ENCODE measurements around the gene TCL1B.

The TCL1B gene

DNA sequence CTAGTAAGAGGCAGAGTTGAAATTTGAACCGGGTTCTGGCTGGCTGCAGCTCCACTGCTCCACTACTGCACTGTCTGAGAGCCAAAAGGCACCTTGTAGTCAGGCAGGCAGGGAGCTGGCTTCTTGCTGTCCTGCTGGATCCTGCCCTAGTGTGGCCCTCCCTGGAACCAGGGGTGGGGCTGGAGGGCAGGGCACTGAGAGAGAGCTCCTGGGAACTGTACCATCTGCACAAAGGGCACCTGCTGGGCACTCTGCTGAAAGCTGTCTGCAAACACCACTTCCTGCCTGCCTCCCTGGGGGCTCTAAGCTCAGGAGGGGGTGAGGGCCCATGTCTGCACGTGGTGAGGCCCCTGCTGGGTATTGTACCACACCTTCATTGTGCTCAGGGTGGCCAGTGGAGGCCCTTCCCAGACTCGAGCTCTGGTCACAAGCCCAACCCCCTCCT, 19.0 kb upstream of the TCL1B start:
- no peak for DNase-seq

DNA sequence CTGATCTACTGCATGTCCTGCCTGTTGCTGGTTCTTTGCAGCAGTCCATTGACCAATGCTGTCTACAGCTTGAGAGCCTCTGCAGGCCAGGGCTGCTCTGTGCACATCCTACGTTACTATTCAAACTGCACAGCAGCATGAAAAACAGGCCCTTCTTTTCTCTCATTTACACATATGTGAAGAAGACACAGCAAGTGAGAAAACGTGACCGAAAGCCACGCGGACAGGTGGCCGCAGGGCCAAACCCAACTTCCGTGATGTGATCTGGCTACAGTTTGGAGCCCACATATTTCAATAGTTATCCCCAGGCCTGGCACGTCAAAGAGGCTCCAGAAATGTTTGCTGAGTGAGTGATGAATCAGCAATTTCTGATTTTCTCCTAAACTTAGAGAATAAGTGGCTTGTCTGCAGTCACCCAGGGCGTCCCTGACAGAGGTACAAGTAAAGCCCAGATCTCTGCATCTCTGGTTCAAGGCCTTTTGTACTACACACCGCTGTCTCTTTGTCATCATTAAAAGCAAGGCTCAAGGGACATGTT, 17.9 kb upstream of the TCL1B start:
- DNase-seq, result no peak

DNA sequence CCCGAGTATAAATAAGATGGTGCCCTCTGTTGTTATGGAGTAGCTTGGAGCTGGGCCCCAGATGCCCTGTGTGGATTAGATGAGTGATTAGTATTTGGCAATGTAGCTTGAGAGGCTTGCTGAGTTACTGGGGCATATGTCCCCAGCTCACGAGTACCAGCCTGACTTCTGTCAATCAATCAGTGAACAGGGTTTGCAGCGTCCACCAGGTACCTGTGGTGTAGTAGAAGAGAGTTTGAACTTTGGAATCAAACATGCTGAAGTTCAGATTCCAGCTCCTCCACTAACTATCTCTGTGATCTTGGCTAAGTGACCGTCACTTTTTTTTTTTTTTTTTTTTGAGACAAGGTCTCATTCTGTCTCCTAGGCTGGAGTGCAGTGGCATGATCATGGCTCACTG, 11.6 kb upstream of the TCL1B start:
- no peak for DNase-seq

DNA sequence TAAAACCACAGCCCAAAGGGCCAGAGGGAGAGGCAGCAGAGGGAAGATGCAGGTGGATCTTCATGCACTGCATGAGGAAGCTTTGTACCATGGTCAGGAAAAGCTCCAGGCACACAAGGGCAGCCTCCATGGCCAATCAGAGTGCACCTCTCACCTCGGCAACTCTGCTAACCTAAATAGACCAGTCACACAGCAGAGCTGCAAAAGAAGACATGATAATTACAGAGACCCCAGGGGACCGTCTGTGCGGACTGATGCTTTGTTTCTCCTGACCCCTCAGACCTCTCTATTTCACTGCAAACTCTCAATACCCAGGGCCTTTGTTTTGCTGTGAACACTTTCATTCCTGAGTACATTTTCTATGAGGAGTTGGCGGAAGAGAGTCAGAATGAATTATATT, 10.7 kb upstream of the TCL1B start:
- no peak for DNase-seq

DNA sequence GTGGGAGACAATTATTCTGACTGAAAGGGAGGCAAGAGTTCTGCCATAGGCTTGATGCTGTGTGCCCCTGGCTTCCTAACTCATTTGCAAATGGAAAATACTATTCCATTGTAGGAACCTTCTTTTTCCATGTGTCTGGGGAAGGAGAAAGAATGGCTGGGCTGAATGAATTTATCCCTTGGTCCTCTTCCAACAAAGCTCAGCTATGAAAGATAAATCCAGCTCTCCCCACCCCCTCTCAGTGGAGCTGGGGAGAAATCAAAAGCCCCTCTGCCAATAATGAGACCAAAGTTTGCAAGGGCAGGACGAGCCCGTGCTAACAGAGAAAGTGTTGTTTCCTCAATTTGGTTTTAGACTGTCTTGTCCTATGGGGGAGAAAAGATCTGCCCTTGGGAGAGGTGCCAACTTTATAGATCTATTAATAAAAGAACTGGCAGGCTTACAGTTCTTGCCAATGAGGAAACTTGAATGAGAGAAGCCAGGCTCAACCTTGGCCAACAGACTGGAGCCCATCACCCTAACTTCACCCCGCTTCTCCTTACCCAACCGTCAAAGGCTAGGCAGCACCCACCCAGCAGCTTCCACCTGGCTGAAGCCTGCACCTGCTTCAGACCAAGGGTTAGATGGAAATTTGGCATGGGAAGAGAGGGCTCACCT, 8.9 kb upstream of the TCL1B start:
- no peak for DNase-seq

DNA sequence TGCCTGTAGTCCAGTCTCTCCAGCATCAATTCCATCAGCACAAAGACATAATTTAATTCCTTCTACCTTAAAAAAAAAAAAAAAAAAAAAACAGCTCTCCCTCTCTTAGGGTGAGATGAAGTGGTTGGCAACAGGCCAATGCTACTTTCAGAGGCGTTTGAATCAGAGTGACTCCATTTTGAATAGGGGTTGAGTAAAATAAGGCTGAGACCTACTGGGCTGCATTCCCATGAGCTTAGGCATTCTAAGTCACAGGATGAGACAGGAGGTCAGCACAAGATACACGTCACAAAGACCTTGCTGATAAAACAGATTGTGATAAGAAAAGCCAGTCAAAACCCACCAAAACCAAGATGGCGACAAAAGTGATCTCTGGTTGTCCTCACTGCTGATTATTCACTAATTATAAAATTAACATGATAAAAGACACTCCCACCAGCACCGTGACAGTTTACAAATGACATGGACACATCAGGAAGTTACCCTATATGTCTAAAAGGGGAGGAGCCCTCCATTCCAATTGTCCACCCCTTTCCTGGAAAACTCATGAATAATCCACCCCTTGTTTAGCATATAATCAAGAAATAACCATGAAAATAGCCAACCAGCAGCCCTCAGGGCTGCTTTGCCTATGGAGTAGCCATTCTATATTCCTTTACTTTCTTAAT, 6.9 kb upstream of the TCL1B start:
- DNase-seq, result no peak

DNA sequence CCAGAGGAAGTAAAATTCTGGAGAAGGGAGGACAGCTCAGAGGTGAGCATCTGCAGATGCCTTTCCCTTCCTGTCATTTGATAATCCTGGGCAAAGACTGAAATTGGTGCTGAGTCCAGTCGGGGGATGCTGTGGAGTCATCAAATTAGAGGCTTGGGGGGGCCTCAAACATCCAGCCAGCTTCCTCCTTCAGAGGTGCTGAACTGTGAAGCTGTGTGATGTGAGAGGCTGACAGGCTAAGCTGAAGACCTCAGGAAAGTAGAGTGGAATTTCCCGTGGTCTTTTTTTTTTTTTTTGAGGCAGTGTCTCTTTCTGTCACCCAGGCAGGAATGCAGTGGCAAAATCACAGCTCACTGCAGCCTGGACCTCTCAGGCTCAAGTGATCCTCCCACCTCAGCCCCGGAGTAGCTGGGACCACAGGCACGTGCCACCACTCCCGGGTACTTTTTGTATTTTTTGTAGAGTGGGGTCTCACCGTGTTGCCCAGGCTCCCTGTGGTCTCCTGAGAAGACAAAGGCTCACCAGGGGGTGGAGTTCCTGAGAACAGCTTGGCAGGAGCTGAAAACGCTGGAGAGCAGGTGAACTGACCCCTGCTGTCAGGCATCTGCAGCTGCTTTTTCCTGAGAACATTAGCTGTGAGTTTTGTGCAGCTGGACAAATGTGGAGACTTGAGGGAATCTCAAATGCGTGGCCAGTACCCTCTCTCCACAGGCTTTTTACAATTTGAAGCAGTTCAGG, 6.1 kb upstream of the TCL1B start:
- DNase-seq, result no peak

DNA sequence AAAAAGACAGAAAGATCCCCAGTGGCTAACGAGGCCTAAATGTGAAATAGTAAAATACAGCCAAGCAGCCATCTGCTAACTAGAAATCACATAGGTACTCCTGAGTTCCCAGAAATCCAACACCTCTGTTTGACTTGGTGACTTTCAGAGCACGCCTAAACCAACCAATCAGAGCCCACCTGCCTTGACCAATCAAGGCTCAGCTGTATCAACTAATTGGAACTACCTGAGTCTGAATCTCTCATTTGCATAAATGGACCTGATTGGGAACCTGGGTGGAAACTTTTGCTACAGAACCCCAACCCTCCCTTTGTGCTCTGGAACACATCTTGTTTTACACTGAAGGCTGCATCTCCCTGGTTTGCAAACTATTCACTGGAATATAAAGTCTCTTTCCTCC, 5.1 kb upstream of the TCL1B start:
- no peak for DNase-seq

DNA sequence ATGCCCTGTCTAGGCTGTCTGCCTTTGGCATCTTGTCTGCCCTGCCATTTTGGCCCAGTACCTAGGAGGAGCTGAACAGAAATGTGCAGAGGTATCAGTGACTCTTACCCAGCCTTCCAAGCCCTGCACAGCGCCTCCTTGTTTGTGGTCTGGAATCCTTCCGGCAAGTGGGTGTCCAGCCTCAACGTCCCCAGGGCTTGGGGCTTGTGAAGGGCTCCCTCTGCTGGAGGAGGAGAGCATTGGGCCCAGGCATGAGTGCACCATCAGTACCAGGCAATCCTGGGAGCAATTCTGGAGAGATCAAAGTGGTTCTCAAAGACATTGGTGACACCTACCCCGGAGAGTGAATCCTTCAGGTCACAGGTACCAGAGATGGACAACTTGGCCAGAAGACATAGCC, 2.4 kb upstream of the TCL1B start:
- no peak for DNase-seq

DNA sequence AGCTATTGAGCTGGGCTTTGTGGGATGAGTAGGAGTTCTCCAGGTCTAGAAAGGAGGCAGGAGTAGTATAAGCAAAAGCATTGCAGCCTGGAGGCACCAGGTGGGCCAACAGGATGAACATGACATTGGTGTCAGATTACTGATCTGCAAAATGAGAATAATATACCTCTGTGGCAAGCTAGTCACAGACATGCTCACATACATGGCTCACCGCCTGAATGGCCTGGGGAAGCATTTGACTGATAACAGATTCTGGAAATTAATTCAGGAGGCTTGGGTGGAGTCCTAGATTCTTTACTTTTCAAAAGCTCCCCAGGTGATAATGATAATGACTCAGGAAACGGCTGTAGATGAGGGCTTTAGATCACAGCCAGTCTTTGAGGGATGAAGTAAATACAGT, 709 bp downstream of the TCL1B start:
- no peak for DNase-seq

DNA sequence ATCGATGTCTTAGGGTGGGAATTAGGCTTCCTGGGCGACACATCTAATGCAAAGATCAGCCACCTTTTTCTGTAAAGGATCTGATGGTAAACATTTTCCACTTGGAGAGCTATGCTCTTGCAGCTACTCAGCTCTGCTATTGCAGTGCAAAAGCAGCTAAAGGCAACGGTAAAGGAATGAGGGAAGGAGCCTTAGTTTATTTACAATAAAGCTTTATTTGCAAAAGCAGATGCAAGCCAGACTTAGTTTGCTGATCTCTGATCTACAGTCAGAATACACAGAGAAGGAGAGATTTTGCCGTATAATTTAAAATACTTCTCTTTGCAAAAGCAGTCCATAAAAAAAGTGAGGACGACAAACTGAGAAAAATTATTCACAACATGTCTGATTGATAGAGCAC, 3.2 kb downstream of the TCL1B start:
- no peak for DNase-seq

DNA sequence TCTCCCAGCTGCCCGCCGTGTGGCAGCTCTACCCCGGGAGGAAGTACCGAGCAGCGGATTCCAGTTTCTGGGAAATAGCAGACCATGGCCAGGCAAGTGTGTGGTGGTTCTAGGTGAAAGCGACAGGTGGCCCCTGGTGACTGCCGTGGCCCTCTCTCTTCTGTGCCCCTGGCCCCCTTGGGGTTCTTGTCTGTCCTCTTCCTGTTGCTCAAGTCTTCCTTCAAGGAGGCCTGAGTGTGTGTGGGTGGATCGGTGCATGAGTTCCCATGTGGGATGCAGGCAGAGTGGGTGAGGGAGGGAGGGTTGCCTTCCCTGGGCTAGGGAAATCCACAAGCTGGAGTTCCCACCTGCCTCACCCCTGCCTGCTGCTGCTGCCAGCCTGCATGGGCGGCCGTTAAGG, 4.6 kb downstream of the TCL1B start:
- no peak for DNase-seq

DNA sequence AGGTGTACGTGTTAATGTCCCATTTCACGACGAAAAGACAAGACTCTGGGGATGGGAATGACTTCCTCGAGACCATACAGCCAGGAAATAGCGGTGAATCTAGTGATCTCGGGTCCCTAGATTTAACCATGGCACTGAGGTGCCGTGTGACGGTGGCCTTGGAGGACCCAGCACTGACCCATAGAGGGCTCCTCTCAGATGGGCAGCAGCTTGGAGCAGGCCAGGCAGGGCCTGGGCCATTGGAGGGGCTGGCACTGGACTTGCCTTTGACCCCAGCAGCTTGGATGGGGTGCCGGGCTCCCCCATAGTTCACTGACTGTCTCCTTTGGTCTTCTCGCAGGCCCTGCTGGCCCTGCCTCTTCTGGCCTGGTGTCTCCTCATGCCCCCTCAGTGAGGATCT, 5.4 kb downstream of the TCL1B start:
- DNase-seq, result no peak

DNA sequence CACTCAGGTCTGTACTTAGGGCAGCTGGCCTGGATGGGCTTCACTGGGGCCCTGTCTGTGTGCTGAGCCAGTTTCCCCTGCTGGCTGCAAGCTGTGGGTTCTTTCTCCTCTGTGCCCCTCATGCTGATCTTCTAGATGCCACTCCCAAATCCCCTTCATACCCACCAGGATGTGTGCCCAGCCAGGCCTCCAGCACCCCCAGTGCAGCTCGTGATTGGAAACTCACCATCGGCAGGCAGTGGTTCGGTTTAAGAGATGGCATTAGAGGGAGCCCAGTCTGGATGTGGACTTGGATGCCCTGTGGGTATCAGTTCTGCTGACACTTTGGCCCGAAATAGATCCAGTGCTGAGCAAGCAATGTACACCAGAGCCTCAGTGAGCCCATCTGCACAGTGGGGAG, 5.9 kb downstream of the TCL1B start:
- DNase-seq, result no peak

DNA sequence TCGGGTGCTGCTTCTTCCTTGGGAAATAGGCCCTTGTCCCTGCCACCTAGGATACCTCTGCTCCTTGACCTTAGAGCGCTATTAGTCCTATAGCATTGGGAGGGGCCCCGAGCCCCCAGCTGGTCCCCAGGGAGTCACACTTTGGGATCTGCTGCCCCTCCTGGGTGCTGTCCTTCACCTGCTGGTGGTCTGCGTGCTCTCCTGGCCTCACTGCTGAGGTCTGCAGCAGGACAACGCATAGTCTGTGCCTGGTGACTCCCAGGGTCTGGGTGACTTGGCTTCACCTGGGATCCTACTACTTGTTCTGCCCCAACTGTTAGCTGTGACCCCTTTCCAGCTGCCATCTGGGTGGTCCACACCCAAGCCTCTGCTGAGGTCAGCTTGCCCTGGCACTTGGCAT, 8.8 kb downstream of the TCL1B start:
- DNase-seq, result no peak

DNA sequence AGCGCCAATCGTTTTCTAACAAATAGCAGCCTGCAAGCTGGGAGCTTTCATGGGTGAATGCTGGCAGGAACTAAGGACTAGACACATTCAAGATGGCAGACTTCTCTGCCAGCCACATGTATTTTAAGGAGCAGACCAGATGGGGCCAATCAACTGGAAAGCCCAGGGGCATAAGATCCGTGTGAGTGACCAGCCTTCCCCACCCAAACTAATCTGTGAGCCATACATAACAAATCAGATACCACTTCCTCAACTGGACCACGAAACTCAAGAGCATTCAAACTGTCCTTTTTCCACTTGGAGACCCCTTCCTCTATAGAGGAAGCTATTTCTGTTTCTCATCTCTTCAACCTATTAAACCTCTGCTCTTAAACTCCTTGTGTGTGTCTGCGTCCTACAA, 9.7 kb downstream of the TCL1B start:
- no peak for DNase-seq

DNA sequence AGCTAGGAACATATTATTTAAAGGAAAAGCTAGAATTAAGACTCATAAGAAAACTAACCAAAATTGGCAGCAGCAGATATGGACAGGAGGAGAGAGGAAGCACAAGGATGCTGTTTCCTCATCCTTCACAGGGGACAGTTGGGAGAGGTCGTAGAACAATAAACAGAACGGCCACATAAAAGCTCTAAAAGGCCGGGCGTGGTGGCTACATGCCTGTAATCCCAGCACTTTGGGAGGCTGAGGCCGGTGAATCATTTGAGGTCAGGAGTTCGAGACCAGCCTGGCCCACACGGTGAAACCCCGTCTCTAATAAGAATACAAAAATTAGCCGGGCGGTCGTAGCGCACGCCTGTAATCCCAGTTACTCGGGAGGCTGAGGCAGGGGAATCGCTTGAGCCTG, 10.5 kb downstream of the TCL1B start:
- DNase-seq, result no peak

DNA sequence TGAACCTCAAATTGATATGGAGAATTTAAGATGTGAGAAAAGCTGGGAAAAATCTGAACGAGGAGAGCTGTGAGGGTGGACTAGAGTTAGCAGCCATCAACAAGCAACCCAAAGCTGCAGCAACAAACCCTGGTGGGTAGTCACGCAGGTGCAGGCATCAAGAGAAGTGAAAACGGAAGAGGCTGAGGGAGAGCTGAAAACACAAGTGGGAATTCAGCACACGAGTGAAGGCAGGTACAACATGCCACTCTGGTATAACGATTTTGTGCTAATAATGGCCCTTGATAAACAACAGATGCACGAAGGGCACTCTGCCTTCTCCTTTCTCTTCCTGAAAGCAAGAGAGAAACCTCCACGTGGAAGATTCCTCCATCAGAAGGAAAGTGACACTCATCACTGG, 11.5 kb downstream of the TCL1B start:
- no peak for DNase-seq

DNA sequence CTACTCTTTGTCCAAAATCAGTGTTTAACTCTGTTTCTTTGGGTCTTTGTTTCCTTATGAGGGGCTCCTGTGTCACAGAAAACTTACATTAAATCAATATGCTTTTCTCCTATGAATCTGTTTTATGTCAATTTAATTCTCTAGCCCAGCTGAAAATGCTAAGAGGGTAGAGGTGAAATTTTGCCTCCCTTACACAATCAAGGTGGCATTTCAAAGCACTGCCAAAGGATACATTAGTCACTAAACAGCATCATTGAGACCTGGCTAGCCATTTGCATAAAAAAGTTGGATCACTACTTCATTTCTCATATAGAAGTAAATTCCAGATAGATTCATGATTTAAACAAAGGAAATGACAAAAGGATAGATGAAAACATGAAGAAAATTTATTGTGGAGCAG, 12.1 kb downstream of the TCL1B start:
- DNase-seq, result no peak

DNA sequence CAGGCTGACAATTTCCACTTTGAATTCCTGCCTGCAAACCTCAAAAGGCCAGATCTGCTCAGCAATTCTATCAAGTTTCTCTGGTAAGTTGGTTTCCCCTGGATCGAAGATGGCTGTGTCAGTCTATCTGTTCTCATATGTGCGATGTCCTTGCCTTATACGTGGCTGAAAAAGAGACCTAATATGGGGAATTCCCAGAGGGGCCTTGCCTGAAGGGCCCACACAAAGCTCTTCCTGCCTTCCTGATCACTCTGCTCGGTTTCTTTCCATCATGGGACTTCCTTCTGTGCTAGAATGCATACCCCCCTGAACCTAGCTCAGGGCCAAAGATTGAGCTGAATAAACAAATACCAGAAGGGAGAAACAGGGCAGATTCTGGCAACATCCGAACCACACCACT, 13.2 kb downstream of the TCL1B start:
- DNase-seq, result no peak

DNA sequence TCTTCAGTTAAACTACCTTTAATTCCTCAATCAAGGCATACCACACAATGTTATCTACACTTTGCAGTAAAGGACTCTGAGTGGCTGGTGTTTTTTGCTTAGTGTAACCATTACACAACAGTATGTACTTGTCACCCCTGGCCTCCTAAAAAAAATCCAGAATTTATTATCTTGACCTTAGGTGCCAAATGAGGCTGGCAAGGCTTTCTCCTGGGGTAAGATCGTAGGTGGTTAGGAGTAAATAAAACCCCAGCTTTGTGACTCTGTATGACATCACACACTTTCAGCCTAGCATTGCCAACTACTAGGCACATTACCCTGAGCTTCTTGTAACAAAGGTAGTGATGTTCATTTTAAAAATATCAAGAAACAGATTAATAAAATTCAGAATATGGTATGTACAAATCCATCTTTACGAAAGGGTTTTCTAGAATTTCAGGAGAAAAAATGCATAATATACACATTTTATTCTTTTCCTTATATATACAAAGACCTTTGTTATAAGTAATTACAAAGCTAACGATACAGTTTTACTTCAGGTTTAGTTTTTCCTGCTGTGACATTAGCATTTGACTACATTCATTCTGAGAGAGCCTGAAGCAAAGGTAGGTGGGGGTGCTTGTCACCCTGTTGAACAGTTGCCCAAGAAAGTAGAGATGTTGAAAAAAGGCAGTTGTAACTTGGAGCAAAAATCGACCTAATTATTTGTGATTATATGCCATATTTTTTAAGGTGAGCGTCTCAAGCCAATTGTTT, 14.2 kb downstream of the TCL1B start:
- no peak for DNase-seq

DNA sequence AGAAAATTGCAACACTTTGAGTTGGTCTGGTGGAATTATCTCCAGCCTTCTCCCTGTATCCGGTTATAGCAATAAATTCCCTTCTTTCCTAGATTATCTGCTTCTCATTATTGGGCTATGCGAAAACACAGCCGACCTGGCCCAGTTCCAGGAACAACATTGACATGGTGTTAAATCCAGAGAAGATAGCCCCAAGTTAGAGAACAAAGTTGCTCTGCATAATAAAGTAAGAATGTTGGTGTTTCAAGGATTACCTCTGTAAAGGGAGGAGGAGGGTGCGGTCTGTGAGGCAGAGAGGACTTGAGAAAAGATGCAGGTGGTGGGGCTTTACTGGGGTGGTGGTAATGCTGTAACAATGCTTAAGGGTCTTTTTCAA, 15.6 kb downstream of the TCL1B start:
- DNase-seq, result no peak

DNA sequence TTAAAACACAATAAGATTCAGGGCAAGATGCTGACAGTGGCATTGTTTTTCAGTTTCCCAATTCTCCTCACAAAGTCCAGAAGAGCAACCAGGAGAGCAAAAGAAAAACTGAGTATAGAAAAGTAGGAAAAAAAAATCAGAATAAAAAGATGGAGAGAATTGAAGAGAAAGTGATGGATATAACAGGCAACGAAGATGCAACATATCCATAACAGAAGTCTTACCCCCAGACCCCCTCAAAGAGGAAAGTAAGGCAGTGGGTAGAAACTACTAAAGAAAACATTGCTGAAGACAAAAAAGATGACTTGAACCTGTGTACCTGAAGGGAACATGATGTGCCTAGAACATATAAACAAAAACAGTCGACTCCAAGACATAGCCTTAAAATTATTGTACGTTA, 17.1 kb downstream of the TCL1B start:
- DNase-seq, result no peak

Measured in C1 segment of cervical spinal cord (tissue), 14 donors.